CD8-positive, alpha-beta memory T cell (primary cell): ENCODE data around the gene DOCK4. TPM values are rescaled to one million over a fixed set of nuclear protein-coding genes. Genes with fewer than 3 reads are reported as not detected.

Experiments
- CTCF ChIA-PET: fragments of 350-600 bp; sonication (Branson Sonifier 250); formaldehyde crosslinking; loops from one replicate; lab custom pipeline; 2021; ENCODE audit warnings: antibody characterized with exemption; lab: Charles Lee
- POLR2A ChIA-PET: fragments of 350-600 bp; sonication (Branson Sonifier 250); formaldehyde crosslinking; loops from one replicate; lab custom pipeline; 2021; ENCODE audit warnings: antibody characterized with exemption; lab: Charles Lee
- DNase-seq, 5 donors: peaks; one replicate each; pipeline versions ENCODE4 v3.0.0 to v3.0.0-alpha.2; 2020 to 2022; ENCODE audit warnings: mixed read lengths in 1 of 5
- H3K27ac ChIP-seq: one replicate; pipeline ENCODE4 v1.7.0; 2013; ENCODE audit warnings: low read depth, mild to moderate bottlenecking, low read length, moderate library complexity
- H3K27me3 ChIP-seq: 2 replicates; pipeline ENCODE4 v1.7.0; 2013; ENCODE audit warnings: low read length, mild to moderate bottlenecking; ENCODE audit not compliant: insufficient read depth, poor library complexity, severe bottlenecking
- H3K36me3 ChIP-seq: 2 replicates; pipeline ENCODE4 v1.7.0; 2013; ENCODE audit warnings: mild to moderate bottlenecking, low read length, moderate library complexity; ENCODE audit not compliant: insufficient read depth
- H3K4me1 ChIP-seq: 2 replicates; pipeline ENCODE4 v1.7.0; 2013; ENCODE audit warnings: mild to moderate bottlenecking, low read length, moderate library complexity; ENCODE audit not compliant: insufficient read depth
- H3K4me3 ChIP-seq: 2 replicates; pipeline ENCODE4 v1.7.0; 2013; ENCODE audit warnings: mild to moderate bottlenecking, low read length
- H3K9me3 ChIP-seq: 2 replicates; pipeline ENCODE4 v1.7.0; 2013; ENCODE audit warnings: mild to moderate bottlenecking, low read length
- H3K27ac Mint-ChIP-seq, 8 donors: one replicate each; pipeline ENCODE4 v1.8.0; 2020 to 2021; ENCODE audit warnings: mixed read lengths in 8 of 8, mild to moderate bottlenecking in 6 of 8, inconsistent platforms in 3 of 8, moderate library complexity in 3 of 8
- H3K27me3 Mint-ChIP-seq, 2 donors: one replicate each; pipeline ENCODE4 v1.8.0; 2020 to 2021; ENCODE audit warnings: mixed read lengths in 2 of 2, mild to moderate bottlenecking in 1 of 2, moderate library complexity in 1 of 2
- H3K36me3 Mint-ChIP-seq, 3 donors: one replicate each; pipeline ENCODE4 v1.8.0; 2020 to 2021; ENCODE audit warnings: mixed read lengths in 3 of 3, inconsistent platforms in 1 of 3, mild to moderate bottlenecking in 1 of 3
- H3K4me1 Mint-ChIP-seq, 3 donors: one replicate each; pipeline ENCODE4 v1.8.0; 2020 to 2021; ENCODE audit warnings: mixed read lengths in 3 of 3, inconsistent platforms in 1 of 3, mild to moderate bottlenecking in 1 of 3
- H3K4me3 Mint-ChIP-seq, 7 donors: one replicate each; pipeline ENCODE4 v1.8.0; 2020 to 2021; ENCODE audit warnings: mixed read lengths in 7 of 7, mild to moderate bottlenecking in 6 of 7, moderate library complexity in 4 of 7, inconsistent platforms in 2 of 7
- H3K9me3 Mint-ChIP-seq, 5 donors: one replicate each; pipeline ENCODE4 v1.8.0; 2020 to 2022; ENCODE audit warnings: mixed read lengths in 5 of 5, mild to moderate bottlenecking in 3 of 5, moderate library complexity in 2 of 5, inconsistent platforms in 1 of 5
- polyA plus RNA-seq: library from polyadenylated mRNA; unstranded; fragments of 300-500 nt; fragmentation: Illumina TruSeq; gene quantifications from one replicate; pipeline ENCODE4 v1.2.3, GENCODE V29; 2021
- total RNA-seq, 2 experiments: library from RNA; stranded (reverse); gene quantifications; one replicate each; pipeline ENCODE4 v1.2.3, GENCODE V29; 2021

The DOCK4 gene
- total and polyA plus RNA-seq, 3 experiments from 2014 or later, result 1.2 TPM; not detected in 1

DNA sequence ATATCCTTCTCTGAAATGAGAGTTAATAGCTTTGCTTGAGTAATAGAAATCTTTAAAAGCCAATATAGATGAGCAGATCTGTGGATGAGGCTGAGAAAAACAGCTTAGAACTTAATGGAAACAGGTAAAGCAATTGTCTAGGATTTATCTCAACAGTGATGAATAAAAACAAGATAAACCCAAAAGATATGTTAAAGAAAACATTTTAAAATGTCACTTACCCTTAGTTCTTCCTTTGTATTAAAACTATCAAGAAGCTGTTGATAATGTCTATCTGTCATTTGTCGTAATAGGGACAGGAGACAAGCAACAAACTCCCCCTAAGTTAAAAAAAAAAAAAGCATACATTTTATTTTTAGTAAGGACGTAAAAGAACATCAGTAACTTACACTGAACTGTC, 371.8 kb downstream of the DOCK4 start:
- H3K36me3 Mint-ChIP-seq, result no peaks in the 10 kb centered on the region
- H3K9me3 ChIP-seq, result no peaks in the 10 kb centered on the region
- ChIA-PET POLR2A (no interaction called here), CTCF (no interaction called here)
- H3K9me3 Mint-ChIP-seq, result peaks cover 0 to 10% (median 0%) of the 10 kb centered on the region in 5 donors
- no peaks in the 10 kb centered on the region for H3K27me3 Mint-ChIP-seq
- no peak overlapping the region for H3K27ac Mint-ChIP-seq
- no peak overlapping the region for H3K4me3 Mint-ChIP-seq
- no peak overlapping the region for H3K4me3 ChIP-seq
- DNase-seq, result no peak
- H3K4me1 Mint-ChIP-seq, result no peaks in the 10 kb centered on the region
- H3K4me1 ChIP-seq, result no peaks in the 10 kb centered on the region
- no peaks in the 10 kb centered on the region for H3K27me3 ChIP-seq
- no peaks in the 10 kb centered on the region for H3K36me3 ChIP-seq
- no peak overlapping the region for H3K27ac ChIP-seq

DNA sequence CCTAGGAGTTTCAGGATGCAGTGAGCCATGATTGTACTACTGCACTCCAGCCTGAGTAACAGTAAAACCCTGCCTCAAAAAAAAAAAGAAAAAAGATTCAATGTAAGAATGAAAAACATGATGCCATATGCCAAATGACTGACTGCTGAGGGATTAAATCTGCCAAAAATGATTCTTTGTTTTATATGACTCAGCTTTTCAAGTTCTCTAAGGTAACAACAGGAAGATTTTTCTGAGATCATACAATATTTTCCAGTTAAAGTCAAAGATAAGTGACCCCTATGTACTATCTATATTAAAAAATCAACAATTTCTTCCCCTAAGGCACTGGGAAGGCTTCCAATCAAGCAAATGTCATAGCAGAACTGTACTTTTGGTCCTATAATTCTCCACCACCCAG, 372.7 kb downstream of the DOCK4 start:
- H3K27me3 ChIP-seq, result no peaks in the 10 kb centered on the region
- DNase-seq, result no peak
- Mint-ChIP-seq H3K4me1 (no peaks in the 10 kb centered on the region), H3K9me3 (peaks cover 0 to 10% (median 0%) of the 10 kb centered on the region in 5 donors), H3K27ac (no peak overlapping the region), H3K4me3 (no peak overlapping the region), H3K36me3 (no peaks in the 10 kb centered on the region), H3K27me3 (no peaks in the 10 kb centered on the region)
- H3K27ac ChIP-seq, result no peak overlapping the region
- no peaks in the 10 kb centered on the region for H3K36me3 ChIP-seq
- H3K4me3 ChIP-seq, result no peak overlapping the region
- POLR2A ChIA-PET, result no interaction called here
- H3K9me3 ChIP-seq, result no peaks in the 10 kb centered on the region
- CTCF ChIA-PET, result no interaction called here
- no peaks in the 10 kb centered on the region for H3K4me1 ChIP-seq

DNA sequence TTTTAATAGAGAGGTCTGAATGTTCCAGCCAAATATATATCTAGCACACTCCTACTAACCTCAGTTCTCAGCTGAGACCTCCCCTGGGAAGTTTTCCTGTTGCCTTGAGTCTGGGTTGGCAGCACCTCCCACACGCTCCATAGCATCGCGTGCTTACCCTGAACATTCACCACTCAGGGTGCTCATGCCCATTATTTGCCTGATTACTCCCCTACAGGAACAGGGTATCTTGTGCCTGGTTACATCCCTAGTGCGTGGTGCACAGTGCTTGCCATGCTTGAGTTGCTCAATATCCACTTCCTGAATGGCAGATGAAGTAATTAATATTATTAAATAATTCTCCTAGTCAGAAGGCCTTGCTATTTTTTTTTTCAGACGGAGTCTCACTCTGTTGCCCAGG, 374.0 kb downstream of the DOCK4 start:
- H3K4me1 Mint-ChIP-seq, result no peaks in the 10 kb centered on the region
- peaks cover 0 to 10% (median 0%) of the 10 kb centered on the region in 5 donors for H3K9me3 Mint-ChIP-seq
- H3K36me3 Mint-ChIP-seq, result no peaks in the 10 kb centered on the region
- no peak overlapping the region for H3K27ac ChIP-seq
- no peak overlapping the region for H3K27ac Mint-ChIP-seq
- DNase-seq, result no peak
- no peaks in the 10 kb centered on the region for H3K27me3 Mint-ChIP-seq
- ChIA-PET CTCF (no interaction called here), POLR2A (no interaction called here)
- no peaks in the 10 kb centered on the region for H3K9me3 ChIP-seq
- no peak overlapping the region for H3K4me3 ChIP-seq
- H3K4me1 ChIP-seq, result no peaks in the 10 kb centered on the region
- H3K4me3 Mint-ChIP-seq, result no peak overlapping the region
- H3K36me3 ChIP-seq, result no peaks in the 10 kb centered on the region
- H3K27me3 ChIP-seq, result no peaks in the 10 kb centered on the region

DNA sequence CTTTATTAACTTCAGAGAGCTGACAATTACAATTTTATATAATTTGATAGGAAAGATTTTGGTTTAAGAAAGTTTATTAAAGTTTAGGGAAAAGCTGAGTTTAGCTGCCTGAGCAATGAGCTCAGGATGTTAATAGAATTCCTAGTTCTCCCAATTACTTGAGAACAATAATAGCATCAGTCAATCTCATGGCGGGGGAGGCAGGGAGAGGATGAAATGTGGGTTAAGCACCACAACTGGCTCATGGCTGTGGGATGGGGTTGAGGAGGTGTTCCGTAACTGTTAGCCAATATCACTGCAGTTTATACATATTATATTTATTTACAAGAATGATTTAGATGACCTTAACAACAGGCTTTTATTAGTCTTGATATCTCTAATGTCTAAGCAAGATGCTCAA, 377.0 kb downstream of the DOCK4 start:
- CTCF ChIA-PET, result no interaction called here
- Mint-ChIP-seq H3K27ac (no peak overlapping the region), H3K27me3 (peaks cover 0 to 4% of the 10 kb centered on the region in 2 donors)

GRCh38 chr7:111827863-111828504, 378.2 kb downstream of the DOCK4 start:
- no peaks in the 10 kb centered on the region for H3K9me3 ChIP-seq

More for the DNA sequence above, 377.0 kb downstream of the DOCK4 start:
- Mint-ChIP-seq H3K9me3 (peaks cover 0 to 7% (median 2%) of the 10 kb centered on the region in 5 donors), H3K4me3 (no peak overlapping the region), H3K36me3 (no peaks in the 10 kb centered on the region), H3K4me1 (no peaks in the 10 kb centered on the region)
- H3K36me3 ChIP-seq, result no peaks in the 10 kb centered on the region
- POLR2A ChIA-PET, result no interaction called here
- no peak overlapping the region for H3K4me3 ChIP-seq
- no peaks in the 10 kb centered on the region for H3K4me1 ChIP-seq
- no peak overlapping the region for H3K27ac ChIP-seq
- no peaks in the 10 kb centered on the region for H3K9me3 ChIP-seq
- H3K27me3 ChIP-seq, result no peaks in the 10 kb centered on the region
- no peak for DNase-seq

DNA sequence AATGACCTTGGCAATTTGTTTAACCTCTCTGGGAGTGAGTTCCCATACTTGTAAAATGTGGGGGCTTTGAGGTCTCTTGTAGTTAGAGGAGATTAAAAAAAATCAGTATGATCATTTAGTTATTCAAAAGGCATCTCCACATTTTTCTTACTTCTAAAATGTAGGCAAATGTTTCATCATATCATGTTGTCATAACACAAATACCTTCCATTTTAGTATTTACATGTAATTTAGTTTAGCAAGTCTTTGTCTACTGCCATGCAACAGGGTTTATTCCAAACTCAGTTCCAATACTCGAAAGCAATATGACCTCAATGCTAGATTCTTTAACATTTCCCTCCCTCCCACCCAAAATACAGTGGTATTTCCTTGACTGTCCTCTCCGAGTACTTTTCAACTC, 381.2 kb downstream of the DOCK4 start:
- Mint-ChIP-seq H3K9me3 (peaks cover 0 to 7% (median 2%) of the 10 kb centered on the region in 5 donors), H3K27ac (no peak overlapping the region), H3K4me1 (no peaks in the 10 kb centered on the region), H3K27me3 (peaks cover 0 to 4% of the 10 kb centered on the region in 2 donors), H3K4me3 (no peak overlapping the region), H3K36me3 (no peaks in the 10 kb centered on the region)
- POLR2A ChIA-PET, result no interaction called here
- H3K4me1 ChIP-seq, result no peaks in the 10 kb centered on the region
- no peaks in the 10 kb centered on the region for H3K27me3 ChIP-seq
- H3K9me3 ChIP-seq, result no peaks in the 10 kb centered on the region
- no peak overlapping the region for H3K27ac ChIP-seq
- no peak for DNase-seq
- no peak overlapping the region for H3K4me3 ChIP-seq
- no peaks in the 10 kb centered on the region for H3K36me3 ChIP-seq
- CTCF ChIA-PET, result no interaction called here

More at GRCh38 chr7:111827863-111828504, 378.2 kb downstream of the DOCK4 start:
- no peak for DNase-seq
- peaks cover 0 to 7% (median 2%) of the 10 kb centered on the region in 5 donors for H3K9me3 Mint-ChIP-seq
- H3K36me3 Mint-ChIP-seq, result no peaks in the 10 kb centered on the region
- no peaks in the 10 kb centered on the region for H3K36me3 ChIP-seq
- H3K4me1 Mint-ChIP-seq, result no peaks in the 10 kb centered on the region
- no peak overlapping the region for H3K27ac Mint-ChIP-seq
- no peak overlapping the region for H3K27ac ChIP-seq
- CTCF ChIA-PET, result no interaction called here
- peaks cover 0 to 4% of the 10 kb centered on the region in 2 donors for H3K27me3 Mint-ChIP-seq
- H3K4me3 ChIP-seq, result no peak overlapping the region
- no peaks in the 10 kb centered on the region for H3K27me3 ChIP-seq
- POLR2A ChIA-PET, result no interaction called here
- no peak overlapping the region for H3K4me3 Mint-ChIP-seq
- H3K4me1 ChIP-seq, result no peaks in the 10 kb centered on the region

DNA sequence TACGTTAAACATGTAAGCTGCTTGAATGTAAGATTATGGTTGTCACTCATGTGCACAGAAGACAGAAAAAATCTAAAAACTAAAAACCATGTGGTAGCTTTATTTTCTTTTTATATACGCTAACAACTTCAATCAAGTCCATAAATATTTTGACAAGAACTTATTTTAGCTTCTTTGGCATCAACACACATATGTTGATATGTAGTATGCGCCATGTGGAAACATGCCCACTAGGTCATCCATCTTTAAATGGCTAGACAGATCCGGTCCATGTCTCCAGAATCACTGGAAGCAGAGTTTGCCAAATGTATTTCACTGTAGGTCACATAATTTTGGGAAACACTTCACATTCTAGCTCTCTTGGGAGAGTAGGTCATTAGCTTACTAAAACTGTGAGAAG, 382.4 kb downstream of the DOCK4 start:
- no peaks in the 10 kb centered on the region for H3K27me3 ChIP-seq
- Mint-ChIP-seq H3K27ac (no peak overlapping the region), H3K9me3 (peaks cover 0 to 7% (median 2%) of the 10 kb centered on the region in 5 donors), H3K27me3 (peaks cover 0 to 4% of the 10 kb centered on the region in 2 donors), H3K36me3 (no peaks in the 10 kb centered on the region), H3K4me3 (no peak overlapping the region), H3K4me1 (no peaks in the 10 kb centered on the region)
- CTCF ChIA-PET, result no interaction called here
- H3K9me3 ChIP-seq, result no peaks in the 10 kb centered on the region
- no peak overlapping the region for H3K27ac ChIP-seq
- no peaks in the 10 kb centered on the region for H3K36me3 ChIP-seq
- DNase-seq, result no peak
- no peak overlapping the region for H3K4me3 ChIP-seq
- no peaks in the 10 kb centered on the region for H3K4me1 ChIP-seq
- POLR2A ChIA-PET, result no interaction called here

DNA sequence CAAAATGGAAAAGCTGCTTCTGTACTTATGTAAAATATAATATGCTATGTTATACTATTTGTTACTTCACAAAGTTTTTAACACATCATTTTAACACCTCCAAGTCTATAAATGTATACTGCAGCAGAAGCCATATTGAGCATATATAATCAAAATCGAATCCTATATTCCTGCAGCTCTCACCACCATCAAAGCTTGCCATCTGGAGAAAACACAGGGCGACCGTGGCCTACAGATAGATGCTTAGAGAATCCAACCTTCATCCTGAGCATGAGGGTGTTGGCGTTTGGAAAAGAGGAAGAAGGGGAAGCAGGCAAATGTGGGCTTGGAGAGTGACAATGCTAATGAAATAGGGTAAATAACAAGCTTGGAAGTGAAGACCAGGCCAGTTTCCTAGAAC, 385.2 kb downstream of the DOCK4 start:
- Histone ChIP-seq H3K27me3 (no peaks in the 10 kb centered on the region), H3K4me1 (no peaks in the 10 kb centered on the region), H3K4me3 (no peak overlapping the region), H3K9me3 (no peaks in the 10 kb centered on the region), H3K27ac (no peak overlapping the region), H3K36me3 (no peaks in the 10 kb centered on the region)
- CTCF ChIA-PET, result no interaction called here
- Mint-ChIP-seq H3K27ac (no peak overlapping the region), H3K9me3 (peaks cover 0 to 4% (median 2%) of the 10 kb centered on the region in 5 donors), H3K4me3 (no peak overlapping the region), H3K36me3 (no peaks in the 10 kb centered on the region), H3K4me1 (no peaks in the 10 kb centered on the region), H3K27me3 (peaks cover 0 to 2% of the 10 kb centered on the region in 2 donors)
- no peak for DNase-seq
- POLR2A ChIA-PET, result no interaction called here
